GM18858 (cell line): ENCODE measurements around the gene FCER1G.

ENCODE experiments used
- ATAC-seq: cut with Tn5 transposase; IDR thresholded peaks from one replicate; pipeline ENCODE4 v1.9.1; 2021; ENCODE audit not compliant: unreplicated experiment

The FCER1G gene

DNA sequence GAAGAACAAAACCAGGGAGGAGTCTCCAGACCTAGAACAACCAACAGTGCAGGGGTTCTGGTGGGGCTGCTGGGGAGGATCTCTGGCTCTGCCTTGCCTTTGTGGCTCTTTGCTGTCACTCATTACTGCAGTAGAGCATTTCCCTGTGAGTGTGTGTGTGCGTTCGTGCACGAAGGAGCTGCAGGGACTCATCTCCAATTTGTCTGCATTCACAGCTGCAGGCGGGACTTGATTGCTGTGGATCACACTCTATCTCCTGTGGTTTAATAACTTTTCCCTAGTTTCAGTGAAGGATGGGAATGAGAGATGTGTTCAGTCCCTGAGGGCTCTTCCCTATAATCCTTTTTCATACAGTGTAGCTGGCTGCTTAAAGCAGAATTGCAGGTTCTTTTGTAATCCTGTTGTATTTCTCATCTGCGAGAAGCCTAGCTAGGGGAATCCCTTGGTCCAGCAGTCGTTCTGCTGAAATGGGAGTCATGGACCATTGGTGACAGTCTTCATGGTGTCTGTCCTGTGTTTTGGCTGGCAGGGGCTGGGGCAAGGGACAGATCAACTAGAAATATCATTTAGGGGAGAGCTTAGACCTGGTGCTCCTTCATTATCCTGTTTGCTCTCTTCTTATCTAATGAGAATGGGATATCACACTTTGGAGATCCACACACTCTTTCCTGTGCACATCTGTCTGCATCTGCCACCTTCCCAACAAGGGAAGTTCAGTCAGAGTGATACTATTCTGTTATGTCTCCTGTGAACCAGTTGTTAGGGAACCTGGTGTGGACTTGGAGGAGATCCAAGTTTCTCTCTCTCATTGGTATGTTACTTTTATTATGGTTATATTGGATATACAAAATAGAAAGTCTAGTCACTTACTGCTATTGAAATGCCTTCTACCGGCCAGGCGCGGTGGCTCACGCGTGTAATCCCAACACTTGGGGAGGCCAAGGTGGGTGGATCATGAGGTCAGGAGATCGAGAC, 46.5 kb downstream of the FCER1G start:
- ATAC-seq = no peak

GRCh38 chr1:161265305-161265704, 50.2 kb downstream of the FCER1G start:
- ATAC-seq = no peak

- ATAC-seq = no peak
Measured at GRCh38 chr1:161266202-161266601, 51.1 kb downstream of the FCER1G start.

GRCh38 chr1:161266836-161267235, 51.7 kb downstream of the FCER1G start:
- ATAC-seq = no peak

GRCh38 chr1:161267321-161267720, 52.2 kb downstream of the FCER1G start:
- ATAC-seq = no peak
